Uterus (tissue), 4 donors: ENCODE results near the gene SON. TPM values are rescaled to one million over a fixed set of nuclear protein-coding genes. Genes with fewer than 3 reads are reported as not detected.
"Not testable (repeated sequence)": the region's sequence is repeated elsewhere in the genome, so short reads cannot be mapped to it uniquely, and the experiment has no call there.

Source experiments
- DNase-seq, 2 donors: peaks; one replicate each; pipeline ENCODE4 v3.0.0-alpha.2; 2019 to 2020
- H3K27ac ChIP-seq, 2 donors: fragments of 200-600 bp; sonication (generic); 1 replicate in 1 of 2; 2 replicates in 1 of 2; pipeline ENCODE4 v1.5.1; 2016 to 2018
- H3K27me3 ChIP-seq, 2 donors: fragments of 200-600 bp; sonication (generic); one replicate each; pipeline ENCODE4 v1.5.1; 2018 to 2019; ENCODE audit warnings: control low read depth in 1 of 2
- H3K36me3 ChIP-seq, 2 donors: fragments of 200-600 bp; sonication (generic); one replicate each; pipeline ENCODE4 v1.5.1; 2019; ENCODE audit warnings: control low read depth in 1 of 2
- H3K4me1 ChIP-seq, 2 donors: fragments of 200-600 bp; sonication (generic); one replicate each; pipeline ENCODE4 v1.5.1; 2018 to 2019; ENCODE audit warnings: control low read depth in 1 of 2
- H3K4me3 ChIP-seq, 2 donors: fragments of 200-600 bp; sonication (generic); 1 replicate in 1 of 2; 2 replicates in 1 of 2; pipeline ENCODE4 v1.5.1; 2018 to 2019; ENCODE audit warnings: mild to moderate bottlenecking in 1 of 2
- H3K9me3 ChIP-seq, 2 donors: fragments of 200-600 bp; sonication (generic); one replicate each; pipeline ENCODE4 v1.5.1; 2019; ENCODE audit warnings: control low read depth in 1 of 2
- CTCF ChIP-seq, 4 experiments: fragments of 200-600 bp in 2 of 4; fragments of 450-650 bp in 2 of 4; sonication (generic) in 2 of 4; IDR thresholded peaks; one replicate each; pipeline ENCODE4 v1.5.1; 2016 to 2019; ENCODE audit warnings: antibody characterized with exemption in 4 of 4, mild to moderate bottlenecking in 2 of 4, moderate library complexity in 1 of 4
- POLR2A ChIP-seq, 2 donors: fragments of 450-650 bp; IDR thresholded peaks; one replicate each; pipeline ENCODE4 v1.6.1; 2016; ENCODE audit warnings: antibody characterized with exemption in 2 of 2, mild to moderate bottlenecking in 1 of 2, moderate library complexity in 1 of 2
- intact Hi-C: fragments of 100-400 bp; cut with DNase I; formaldehyde crosslinking; loops from one replicate; pipeline ENCODE4 v1.15.1; 2023; ENCODE audit warnings: low total_unique reads
- total RNA-seq, 4 donors: library from RNA; depleted of rRNA in 3 of 4; stranded (reverse); fragments of >200 nt in 3 of 4; gene quantifications; one replicate each; pipeline versions ENCODE4 v1.1.0 to v1.2.4, GENCODE V29; 2014 to 2023
- donor health status: DM: yes; HTN: yes; CAD: no.

The SON gene
- total RNA-seq, 4 donors from 2014 or later: 249 to 420 (median 304) TPM

GRCh38 chr21:33568448-33568847 lies 25.6 kb downstream of the SON start:
- Histone ChIP-seq H3K27me3 (no peaks in the 10 kb centered on the region), H3K9me3 (no peaks in the 10 kb centered on the region), H3K27ac (no peak overlapping the region), H3K36me3 (no peaks in the 10 kb centered on the region), H3K4me1 (no peaks in the 10 kb centered on the region), H3K4me3 (no peak overlapping the region)
- TF ChIP-seq CTCF (IDR thresholded peaks at IDR 0.05) (no peak), POLR2A (IDR thresholded peaks at IDR 0.05) (no peak)
- no peak for DNase-seq
- intact Hi-C loops: no loop called here

GRCh38 chr21:33569991-33570390 lies 27.2 kb downstream of the SON start:
- DNase-seq: no peak
- TF ChIP-seq CTCF (IDR thresholded peaks at IDR 0.05) (no peak), POLR2A (IDR thresholded peaks at IDR 0.05) (no peak)
- H3K36me3 ChIP-seq: no peaks in the 10 kb centered on the region
- no peak overlapping the region for H3K27ac ChIP-seq
- H3K27me3 ChIP-seq: no peaks in the 10 kb centered on the region
- H3K4me1 ChIP-seq: no peaks in the 10 kb centered on the region
- intact Hi-C loops: no loop called here
- no peaks in the 10 kb centered on the region for H3K9me3 ChIP-seq
- H3K4me3 ChIP-seq: no peak overlapping the region

- Histone ChIP-seq H3K4me1 (no peaks in the 10 kb centered on the region), H3K9me3 (no peaks in the 10 kb centered on the region), H3K36me3 (no peaks in the 10 kb centered on the region), H3K4me3 (no peak overlapping the region), H3K27me3 (no peaks in the 10 kb centered on the region), H3K27ac (no peak overlapping the region)
- intact Hi-C loops: no loop called here
- no peak for TF ChIP-seq POLR2A (IDR thresholded peaks at IDR 0.05)
- TF ChIP-seq CTCF (IDR thresholded peaks at IDR 0.05): no peak
- no peak for DNase-seq
These were observed 29.5 kb downstream of the SON start for GRCh38 chr21:33572350-33572749.

GRCh38 chr21:33576741-33577141 lies 33.9 kb downstream of the SON start:
- H3K4me3 ChIP-seq, H3K27me3 ChIP-seq, H3K36me3 ChIP-seq, H3K27ac ChIP-seq, intact Hi-C loops, H3K4me1 ChIP-seq, H3K9me3 ChIP-seq, DNase-seq: not testable (repeated sequence)

GRCh38 chr21:33578214-33578613 lies 35.4 kb downstream of the SON start:
- DNase-seq: no peak
- H3K27ac ChIP-seq: peak overlapping the region in 1 of 2 donors; percentile 13

More at GRCh38 chr21:33578214-33578613, 35.4 kb downstream of the SON start:
- no peak for TF ChIP-seq CTCF (IDR thresholded peaks at IDR 0.05)
- TF ChIP-seq POLR2A (IDR thresholded peaks at IDR 0.05): no peak
- no peaks in the 10 kb centered on the region for H3K9me3 ChIP-seq
- no peaks in the 10 kb centered on the region for H3K4me1 ChIP-seq
- H3K36me3 ChIP-seq: no peaks in the 10 kb centered on the region
- no peak overlapping the region for H3K4me3 ChIP-seq
- no peaks in the 10 kb centered on the region for H3K27me3 ChIP-seq
- intact Hi-C loops: no loop called here
